Colonic mucosa (tissue), 4 donors: ENCODE data around the gene SBK2. TPM values are rescaled to one million over a fixed set of nuclear protein-coding genes. Genes with fewer than 3 reads are reported as not detected.
A peak's percentile ranks its signal among the peaks of the same experiment; 100 is the strongest.
"Not testable (repeated sequence)": the region's sequence is repeated elsewhere in the genome, so short reads cannot be mapped to it uniquely, and the experiment has no call there.

Source experiments
- DNase-seq: peaks from one replicate; pipeline ENCODE4 v3.0.0-alpha.2; 2020
- H3K27ac ChIP-seq: fragments of 200-600 bp; one replicate; pipeline ENCODE4 v1.8.0; 2021
- H3K27me3 ChIP-seq: fragments of 200-600 bp; one replicate; pipeline ENCODE4 v1.8.0; 2021
- H3K36me3 ChIP-seq: fragments of 200-600 bp; one replicate; pipeline ENCODE4 v1.8.0; 2021
- H3K4me1 ChIP-seq: fragments of 200-600 bp; one replicate; pipeline ENCODE4 v1.8.0; 2021; ENCODE audit warnings: mild to moderate bottlenecking
- H3K4me3 ChIP-seq: fragments of 200-600 bp; one replicate; pipeline ENCODE4 v1.8.0; 2021
- H3K9ac ChIP-seq, 2 donors: one replicate each; pipeline ENCODE4 v1.7.0; 2013; ENCODE audit warnings: control low read depth in 2 of 2, low read depth in 2 of 2, low read length in 2 of 2
- H3K9me3 ChIP-seq: fragments of 200-600 bp; one replicate; pipeline ENCODE4 v1.8.0; 2021
- CTCF ChIP-seq: fragments of 200-600 bp; IDR thresholded peaks from one replicate; pipeline ENCODE4 v1.8.0; 2022; ENCODE audit warnings: antibody characterized with exemption, mild to moderate bottlenecking
- intact Hi-C: fragments of 100-400 bp; cut with DNase I; formaldehyde crosslinking; loops from one replicate; pipeline ENCODE4 v1.14.1; 2022
- total RNA-seq, 2 donors: library from RNA; stranded (reverse); fragmentation: NEBNext Ultra II Directional in 1 of 2; extraction: Animal tissue kit (Norgen Biotek cat#: 25700) in 1 of 2; gene quantifications; one replicate each; pipeline ENCODE4 v1.2.1, GENCODE V29; 2021
- donor health status: healthy.
- donor health status: DM: no; HTN: no; CAD: no.
- donor health status: DM: no; HTN: no; CAD: no.

The SBK2 gene
- not detected for total RNA-seq

- no peak for TF ChIP-seq CTCF
- DNase-seq: no peak
- no peak within 1 kb of the TSS for H3K9ac ChIP-seq
Measured at GRCh38 chr19:55536951-55537740, at the start of gene SBK2. SBK2 (minus strand) TSS chr19:55537133; CDS start chr19:55536294, 839 bp downstream.

DNA sequence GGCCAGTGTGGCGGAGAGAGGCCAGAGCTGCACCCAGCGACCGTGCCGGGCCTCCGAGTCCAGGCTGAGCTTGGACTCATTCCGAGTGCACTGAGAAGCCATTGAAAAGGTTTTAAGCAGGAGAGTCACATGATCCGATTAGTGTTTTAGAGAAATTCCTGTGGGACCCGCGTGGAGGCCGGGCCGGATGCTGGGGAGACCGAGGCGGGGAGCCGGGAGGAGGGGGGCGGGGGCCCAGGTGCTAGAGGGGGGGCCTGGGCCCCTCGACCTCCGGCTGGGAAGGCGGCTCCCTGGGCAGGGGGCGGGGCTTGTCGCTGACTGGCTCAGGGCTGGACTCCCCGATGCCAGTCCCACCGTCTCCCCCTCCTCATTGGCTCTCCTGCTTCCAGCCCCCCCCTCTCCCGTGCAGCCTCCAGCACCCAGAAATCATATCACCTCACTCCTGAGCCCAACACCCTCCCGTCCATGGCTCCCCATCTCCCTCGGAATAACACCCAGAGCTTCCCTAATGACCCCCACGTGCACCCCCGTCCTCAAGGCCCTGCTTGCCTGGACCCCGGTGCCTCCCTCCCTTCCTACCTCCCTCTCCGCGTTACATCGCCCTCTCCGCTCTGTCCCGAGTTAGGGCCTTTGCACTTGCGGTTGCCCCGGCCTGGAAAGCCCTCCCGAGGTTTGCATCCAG lies 48.9 kb upstream of the SBK2 start:
- Histone ChIP-seq H3K36me3 (no peaks in the 10 kb centered on the region), H3K27me3 (no peaks in the 10 kb centered on the region), H3K4me3 (peak overlapping the region; percentile 4), H3K4me1 (peaks cover 10% of the 10 kb centered on the region), H3K9ac (no peak overlapping the region), H3K27ac (no peak overlapping the region), H3K9me3 (no peaks in the 10 kb centered on the region)
- TF ChIP-seq CTCF: no peak
- intact Hi-C loops: loop anchor here (5.0 kb wide), 1 partner anchor 33 kb away; no protein-coding TSS in a partner anchor
- peak; percentile 45 for DNase-seq

More at GRCh38 chr19:55536951-55537740, at the start of gene SBK2:
- Histone ChIP-seq H3K4me1 (no peaks in the 10 kb centered on the region), H3K36me3 (no peaks in the 10 kb centered on the region), H3K27me3 (no peaks in the 10 kb centered on the region), H3K4me3 (no peak within 1 kb of the TSS), H3K9me3 (no peaks in the 10 kb centered on the region), H3K27ac (no peak within 1 kb of the TSS)
- intact Hi-C loops: no loop called here

DNA sequence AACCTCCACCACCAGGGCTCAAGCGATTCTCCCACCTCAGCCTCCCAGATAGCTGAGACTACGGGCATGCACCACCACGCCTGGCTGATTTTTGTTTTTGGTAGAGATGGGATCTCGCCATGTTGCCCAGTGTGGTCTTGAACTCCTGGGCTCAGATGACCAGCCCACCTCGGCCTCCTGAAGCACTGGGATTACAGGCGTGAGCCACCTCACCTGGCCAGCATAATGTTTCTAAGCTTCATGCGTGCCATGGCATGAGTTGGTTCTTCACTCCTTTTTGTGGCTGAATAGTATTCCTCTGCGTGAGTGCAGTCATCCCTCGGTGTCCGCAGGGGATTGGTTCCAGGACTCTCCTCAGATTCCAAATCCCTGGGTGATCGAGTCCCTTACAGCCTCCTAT lies 47.9 kb upstream of the SBK2 start:
- H3K36me3 ChIP-seq: no peaks in the 10 kb centered on the region
- no peak overlapping the region for H3K4me3 ChIP-seq
- H3K27ac ChIP-seq: no peak overlapping the region
- H3K4me1 ChIP-seq: peaks cover 10% of the 10 kb centered on the region
- no peaks in the 10 kb centered on the region for H3K9me3 ChIP-seq
- no peak overlapping the region for H3K9ac ChIP-seq
- no peak for DNase-seq
- no peak for TF ChIP-seq CTCF
- intact Hi-C loops: loop anchor here (5.0 kb wide), 1 partner anchor 33 kb away; no protein-coding TSS in a partner anchor
- H3K27me3 ChIP-seq: no peaks in the 10 kb centered on the region

DNA sequence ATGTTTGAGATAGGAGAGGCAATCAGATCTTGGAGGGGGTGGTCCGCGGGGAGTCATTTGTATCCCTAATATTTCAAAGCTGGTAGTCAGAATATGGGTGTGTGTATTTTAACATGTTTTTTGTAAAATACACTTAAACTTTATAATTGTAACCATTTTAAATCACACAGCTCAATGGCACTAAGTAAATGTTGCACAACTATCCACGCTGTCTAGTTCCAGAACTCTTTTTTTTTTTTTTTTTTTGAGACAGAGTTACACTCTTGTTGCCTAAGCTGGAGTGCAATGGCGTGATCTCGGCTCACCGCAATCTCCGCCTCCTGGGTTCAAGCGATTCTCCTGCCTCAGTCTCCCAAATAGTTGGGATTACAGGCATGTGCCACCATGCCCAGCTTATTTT lies 47.0 kb upstream of the SBK2 start:
- H3K27me3 ChIP-seq, H3K9me3 ChIP-seq, H3K27ac ChIP-seq, intact Hi-C loops, DNase-seq, H3K4me3 ChIP-seq, H3K36me3 ChIP-seq, H3K9ac ChIP-seq: not testable (repeated sequence)
- H3K4me1 ChIP-seq: peaks cover 10% of the 10 kb centered on the region

DNA sequence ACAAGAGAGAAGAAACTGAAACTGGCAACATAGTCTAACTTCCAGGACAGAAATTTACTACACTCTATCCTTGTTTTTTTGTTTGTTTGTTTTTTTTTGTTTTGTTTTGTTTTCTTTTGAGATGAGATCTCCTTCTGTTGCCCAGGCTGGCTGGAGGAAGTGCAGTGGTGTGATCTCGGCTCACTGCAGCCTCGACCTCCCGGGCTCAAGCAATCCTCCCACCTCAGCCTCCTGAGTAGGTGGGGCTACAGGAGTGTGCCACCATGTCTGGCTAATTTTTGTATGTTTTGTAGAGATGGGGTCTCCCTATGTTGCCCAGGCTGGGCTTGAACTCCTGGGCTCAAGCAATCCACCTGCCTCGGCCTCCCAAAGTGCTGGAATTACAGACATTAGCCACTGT lies 45.4 kb upstream of the SBK2 start:
- H3K9me3 ChIP-seq, DNase-seq, H3K9ac ChIP-seq, H3K27me3 ChIP-seq, intact Hi-C loops, H3K4me3 ChIP-seq, H3K27ac ChIP-seq, H3K36me3 ChIP-seq: not testable (repeated sequence)
- peaks cover 10% of the 10 kb centered on the region for H3K4me1 ChIP-seq

DNA sequence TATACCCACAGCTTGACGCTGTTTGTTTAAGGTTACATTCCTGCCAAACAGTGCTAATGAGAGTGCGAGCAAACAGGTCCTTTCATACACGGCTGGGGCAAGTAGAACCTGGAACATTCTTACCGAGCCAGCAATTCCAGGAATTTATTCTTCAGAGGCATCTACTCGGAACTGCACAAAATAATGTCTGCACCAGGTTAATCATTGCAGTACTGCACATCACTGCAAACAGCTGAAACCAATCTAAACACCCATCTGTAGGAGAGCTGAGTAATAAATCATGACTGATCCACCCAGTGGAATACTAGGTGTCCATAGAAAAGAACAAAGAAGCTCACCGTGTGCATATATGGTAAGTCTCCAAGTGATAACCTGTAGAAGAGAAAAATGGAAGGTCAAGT lies 44.9 kb upstream of the SBK2 start:
- no peak for DNase-seq
- Histone ChIP-seq H3K4me1 (peaks cover 8% of the 10 kb centered on the region), H3K27ac (no peak overlapping the region), H3K9ac (no peak overlapping the region), H3K4me3 (no peak overlapping the region), H3K36me3 (no peaks in the 10 kb centered on the region), H3K9me3 (no peaks in the 10 kb centered on the region), H3K27me3 (no peaks in the 10 kb centered on the region)
- no peak for TF ChIP-seq CTCF
- intact Hi-C loops: no loop called here
